H1 (cell line): ENCODE measurements around the gene THADA. TPM values are rescaled to one million over a fixed set of nuclear protein-coding genes. Genes with fewer than 3 reads are reported as not detected.

Experiments used
- ASH2L ChIP-seq: fragments of 200-600, 300-600 bp; sonication (generic); IDR thresholded peaks from one replicate; pipeline ENCODE4 v1.7.1; 2017; ENCODE audit warnings: low read length
- KDM4A ChIP-seq: IDR thresholded peaks from one replicate; pipeline ENCODE4 v1.7.1; 2012; ENCODE audit warnings: low read depth, mild to moderate bottlenecking, moderate library complexity, low read length, inconsistent platforms; ENCODE audit not compliant: severe bottlenecking
- RFX5 ChIP-seq: IDR thresholded peaks from 2 replicates; pipeline ENCODE4 v1.6.1; 2011; ENCODE audit warnings: low read depth, low read length, improper control_type of control experiment, borderline replicate concordance
- RXRA ChIP-seq: IDR thresholded peaks from 2 replicates; pipeline ENCODE4 v1.6.1; 2011; ENCODE audit warnings: low read depth, mild to moderate bottlenecking, low read length, moderate library complexity; ENCODE audit not compliant: insufficient read depth
- SRF ChIP-seq: IDR thresholded peaks from 2 replicates; pipeline ENCODE4 v1.6.1; 2011; ENCODE audit warnings: mild to moderate bottlenecking, low read depth, low read length, moderate library complexity
- polyA plus RNA-seq, 7 experiments: library from polyadenylated mRNA; depleted of rRNA in 3 of 7; stranded (reverse) in 5 of 7; unstranded in 2 of 7; fragments of >200 nt in 5 of 7; fragments of 200-250 nt in 2 of 7; gene quantifications; 1 replicate in 5 of 7; 2 replicates in 1 of 7; 4 replicates in 1 of 7; pipeline versions ENCODE4 v1.2.1 to v1.2.3, GENCODE V29; 2011 to 2013; ENCODE audit warnings: missing spikeins in 2 of 7, mixed read lengths in 2 of 7
- total RNA-seq: library from RNA; stranded (reverse); fragmentation: NEBNext Ultra II Directional; extraction: Animal tissue kit (Norgen Biotek cat#: 25700); gene quantifications from 2 replicates; pipeline ENCODE4 v1.2.1, GENCODE V29; 2021
- TF ChIP-seq, protein P1 (sequence below): fragments of 300-600 bp; sonication (generic); IDR thresholded peaks from 2 replicates; pipeline ENCODE4 v1.7.1; 2012; ENCODE audit warnings: low read length, moderate library complexity, mild to moderate bottlenecking, inconsistent platforms; ENCODE audit not compliant: insufficient replicate concordance
- TF ChIP-seq, protein P2 (sequence below), 3 experiments: IDR thresholded peaks; 1 replicate in 2 of 3; 2 replicates in 1 of 3; pipeline versions ENCODE4 v1.5.1 to v1.6.1; 2011; ENCODE audit warnings: low read length in 3 of 3, mild to moderate bottlenecking in 3 of 3, inconsistent platforms in 2 of 3, low read depth in 1 of 3, moderate library complexity in 1 of 3; ENCODE audit not compliant: insufficient read depth in 1 of 3; ENCODE audit errors: control extremely low read depth in 1 of 3

Gene THADA
- total and polyA plus RNA-seq, 2 of the 8 experiments (the other 6 are each of a cell fraction or from before 2014, with no cell fraction given) = 22.4 to 26.8 TPM

DNA sequence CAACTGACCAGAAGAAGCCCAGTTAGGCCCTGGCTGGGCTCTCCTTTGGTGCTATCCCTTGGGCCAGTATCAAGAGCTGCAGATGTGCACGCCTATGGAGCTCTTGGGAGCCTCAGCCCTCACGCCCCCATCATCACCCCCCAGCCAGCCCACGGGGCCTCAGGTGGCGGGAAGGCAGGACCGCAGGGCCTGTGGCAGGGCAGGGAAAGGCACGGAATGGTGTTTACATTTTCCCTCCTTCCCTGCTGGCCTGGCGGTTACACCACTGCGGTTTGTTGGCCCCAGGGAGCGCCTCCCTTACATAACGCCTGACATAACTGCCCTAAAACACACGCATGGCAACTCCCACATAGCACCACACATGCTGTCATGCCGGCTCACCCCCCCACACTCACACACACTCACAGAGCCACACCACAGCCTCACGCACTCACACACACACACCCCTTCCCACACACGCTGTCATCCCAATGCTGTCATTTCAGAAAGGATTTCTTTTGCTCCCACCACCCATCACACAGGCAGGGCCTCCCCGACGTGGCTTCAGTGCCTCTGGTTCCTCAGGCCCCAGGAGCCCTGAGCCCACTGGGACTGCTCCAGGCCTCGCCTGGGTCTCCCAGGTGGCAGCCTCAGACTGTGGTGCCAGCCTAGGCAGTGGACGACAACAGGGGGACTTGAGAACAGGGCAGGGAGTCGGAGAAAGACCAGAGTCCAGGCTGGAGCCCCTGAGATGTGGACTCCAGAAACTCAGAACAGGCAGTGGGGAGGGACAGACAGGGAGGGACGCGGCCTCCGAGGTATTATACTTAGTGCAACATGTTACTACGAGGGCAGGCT, 385.2 kb downstream of the THADA start (continued):
- TF ChIP-seq, protein P1, sequence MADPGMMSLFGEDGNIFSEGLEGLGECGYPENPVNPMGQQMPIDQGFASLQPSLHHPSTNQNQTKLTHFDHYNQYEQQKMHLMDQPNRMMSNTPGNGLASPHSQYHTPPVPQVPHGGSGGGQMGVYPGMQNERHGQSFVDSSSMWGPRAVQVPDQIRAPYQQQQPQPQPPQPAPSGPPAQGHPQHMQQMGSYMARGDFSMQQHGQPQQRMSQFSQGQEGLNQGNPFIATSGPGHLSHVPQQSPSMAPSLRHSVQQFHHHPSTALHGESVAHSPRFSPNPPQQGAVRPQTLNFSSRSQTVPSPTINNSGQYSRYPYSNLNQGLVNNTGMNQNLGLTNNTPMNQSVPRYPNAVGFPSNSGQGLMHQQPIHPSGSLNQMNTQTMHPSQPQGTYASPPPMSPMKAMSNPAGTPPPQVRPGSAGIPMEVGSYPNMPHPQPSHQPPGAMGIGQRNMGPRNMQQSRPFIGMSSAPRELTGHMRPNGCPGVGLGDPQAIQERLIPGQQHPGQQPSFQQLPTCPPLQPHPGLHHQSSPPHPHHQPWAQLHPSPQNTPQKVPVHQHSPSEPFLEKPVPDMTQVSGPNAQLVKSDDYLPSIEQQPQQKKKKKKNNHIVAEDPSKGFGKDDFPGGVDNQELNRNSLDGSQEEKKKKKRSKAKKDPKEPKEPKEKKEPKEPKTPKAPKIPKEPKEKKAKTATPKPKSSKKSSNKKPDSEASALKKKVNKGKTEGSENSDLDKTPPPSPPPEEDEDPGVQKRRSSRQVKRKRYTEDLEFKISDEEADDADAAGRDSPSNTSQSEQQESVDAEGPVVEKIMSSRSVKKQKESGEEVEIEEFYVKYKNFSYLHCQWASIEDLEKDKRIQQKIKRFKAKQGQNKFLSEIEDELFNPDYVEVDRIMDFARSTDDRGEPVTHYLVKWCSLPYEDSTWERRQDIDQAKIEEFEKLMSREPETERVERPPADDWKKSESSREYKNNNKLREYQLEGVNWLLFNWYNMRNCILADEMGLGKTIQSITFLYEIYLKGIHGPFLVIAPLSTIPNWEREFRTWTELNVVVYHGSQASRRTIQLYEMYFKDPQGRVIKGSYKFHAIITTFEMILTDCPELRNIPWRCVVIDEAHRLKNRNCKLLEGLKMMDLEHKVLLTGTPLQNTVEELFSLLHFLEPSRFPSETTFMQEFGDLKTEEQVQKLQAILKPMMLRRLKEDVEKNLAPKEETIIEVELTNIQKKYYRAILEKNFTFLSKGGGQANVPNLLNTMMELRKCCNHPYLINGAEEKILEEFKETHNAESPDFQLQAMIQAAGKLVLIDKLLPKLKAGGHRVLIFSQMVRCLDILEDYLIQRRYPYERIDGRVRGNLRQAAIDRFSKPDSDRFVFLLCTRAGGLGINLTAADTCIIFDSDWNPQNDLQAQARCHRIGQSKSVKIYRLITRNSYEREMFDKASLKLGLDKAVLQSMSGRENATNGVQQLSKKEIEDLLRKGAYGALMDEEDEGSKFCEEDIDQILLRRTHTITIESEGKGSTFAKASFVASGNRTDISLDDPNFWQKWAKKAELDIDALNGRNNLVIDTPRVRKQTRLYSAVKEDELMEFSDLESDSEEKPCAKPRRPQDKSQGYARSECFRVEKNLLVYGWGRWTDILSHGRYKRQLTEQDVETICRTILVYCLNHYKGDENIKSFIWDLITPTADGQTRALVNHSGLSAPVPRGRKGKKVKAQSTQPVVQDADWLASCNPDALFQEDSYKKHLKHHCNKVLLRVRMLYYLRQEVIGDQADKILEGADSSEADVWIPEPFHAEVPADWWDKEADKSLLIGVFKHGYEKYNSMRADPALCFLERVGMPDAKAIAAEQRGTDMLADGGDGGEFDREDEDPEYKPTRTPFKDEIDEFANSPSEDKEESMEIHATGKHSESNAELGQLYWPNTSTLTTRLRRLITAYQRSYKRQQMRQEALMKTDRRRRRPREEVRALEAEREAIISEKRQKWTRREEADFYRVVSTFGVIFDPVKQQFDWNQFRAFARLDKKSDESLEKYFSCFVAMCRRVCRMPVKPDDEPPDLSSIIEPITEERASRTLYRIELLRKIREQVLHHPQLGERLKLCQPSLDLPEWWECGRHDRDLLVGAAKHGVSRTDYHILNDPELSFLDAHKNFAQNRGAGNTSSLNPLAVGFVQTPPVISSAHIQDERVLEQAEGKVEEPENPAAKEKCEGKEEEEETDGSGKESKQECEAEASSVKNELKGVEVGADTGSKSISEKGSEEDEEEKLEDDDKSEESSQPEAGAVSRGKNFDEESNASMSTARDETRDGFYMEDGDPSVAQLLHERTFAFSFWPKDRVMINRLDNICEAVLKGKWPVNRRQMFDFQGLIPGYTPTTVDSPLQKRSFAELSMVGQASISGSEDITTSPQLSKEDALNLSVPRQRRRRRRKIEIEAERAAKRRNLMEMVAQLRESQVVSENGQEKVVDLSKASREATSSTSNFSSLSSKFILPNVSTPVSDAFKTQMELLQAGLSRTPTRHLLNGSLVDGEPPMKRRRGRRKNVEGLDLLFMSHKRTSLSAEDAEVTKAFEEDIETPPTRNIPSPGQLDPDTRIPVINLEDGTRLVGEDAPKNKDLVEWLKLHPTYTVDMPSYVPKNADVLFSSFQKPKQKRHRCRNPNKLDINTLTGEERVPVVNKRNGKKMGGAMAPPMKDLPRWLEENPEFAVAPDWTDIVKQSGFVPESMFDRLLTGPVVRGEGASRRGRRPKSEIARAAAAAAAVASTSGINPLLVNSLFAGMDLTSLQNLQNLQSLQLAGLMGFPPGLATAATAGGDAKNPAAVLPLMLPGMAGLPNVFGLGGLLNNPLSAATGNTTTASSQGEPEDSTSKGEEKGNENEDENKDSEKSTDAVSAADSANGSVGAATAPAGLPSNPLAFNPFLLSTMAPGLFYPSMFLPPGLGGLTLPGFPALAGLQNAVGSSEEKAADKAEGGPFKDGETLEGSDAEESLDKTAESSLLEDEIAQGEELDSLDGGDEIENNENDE = no peak
- TF ChIP-seq ASH2L (no peak), RXRA (no peak), KDM4A (no peak), RFX5 (no peak), SRF (no peak)
- TF ChIP-seq, protein P2, sequence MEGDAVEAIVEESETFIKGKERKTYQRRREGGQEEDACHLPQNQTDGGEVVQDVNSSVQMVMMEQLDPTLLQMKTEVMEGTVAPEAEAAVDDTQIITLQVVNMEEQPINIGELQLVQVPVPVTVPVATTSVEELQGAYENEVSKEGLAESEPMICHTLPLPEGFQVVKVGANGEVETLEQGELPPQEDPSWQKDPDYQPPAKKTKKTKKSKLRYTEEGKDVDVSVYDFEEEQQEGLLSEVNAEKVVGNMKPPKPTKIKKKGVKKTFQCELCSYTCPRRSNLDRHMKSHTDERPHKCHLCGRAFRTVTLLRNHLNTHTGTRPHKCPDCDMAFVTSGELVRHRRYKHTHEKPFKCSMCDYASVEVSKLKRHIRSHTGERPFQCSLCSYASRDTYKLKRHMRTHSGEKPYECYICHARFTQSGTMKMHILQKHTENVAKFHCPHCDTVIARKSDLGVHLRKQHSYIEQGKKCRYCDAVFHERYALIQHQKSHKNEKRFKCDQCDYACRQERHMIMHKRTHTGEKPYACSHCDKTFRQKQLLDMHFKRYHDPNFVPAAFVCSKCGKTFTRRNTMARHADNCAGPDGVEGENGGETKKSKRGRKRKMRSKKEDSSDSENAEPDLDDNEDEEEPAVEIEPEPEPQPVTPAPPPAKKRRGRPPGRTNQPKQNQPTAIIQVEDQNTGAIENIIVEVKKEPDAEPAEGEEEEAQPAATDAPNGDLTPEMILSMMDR (IDR thresholded peaks at IDR 0.05; ENCODE audit: control extremely low read depth in 1 of 3, insufficient read depth in 1 of 3, low read depth in 1 of 3, low read length in 3 of 3) = no peak
